HG03139 (cell line): ENCODE measurements around the gene GPRC5C.
"Not testable (repeated sequence)": the region's sequence is repeated elsewhere in the genome, so short reads cannot be mapped to it uniquely, and the experiment has no call there.

Experiments used
- ATAC-seq: cut with Tn5 transposase; IDR thresholded peaks from one replicate; pipeline ENCODE4 v1.9.1; 2021; ENCODE audit not compliant: unreplicated experiment

Gene GPRC5C

GRCh38 chr17:74404789-74405188, 27.1 kb upstream of the GPRC5C start:
- ATAC-seq, result no peak

- not testable (repeated sequence) for ATAC-seq
Observed at GRCh38 chr17:74405311-74405710, 26.6 kb upstream of the GPRC5C start.

GRCh38 chr17:74407384-74407783, 24.5 kb upstream of the GPRC5C start:
- no peak for ATAC-seq

GRCh38 chr17:74408262-74408661, 23.6 kb upstream of the GPRC5C start:
- no peak for ATAC-seq

GRCh38 chr17:74408815-74409214, 23.1 kb upstream of the GPRC5C start:
- ATAC-seq, result no peak

- no peak for ATAC-seq
Observed at GRCh38 chr17:74410001-74410443, 21.9 kb upstream of the GPRC5C start.

GRCh38 chr17:74412581-74412980, 19.3 kb upstream of the GPRC5C start:
- ATAC-seq, result no peak

- no peak for ATAC-seq
Observed at GRCh38 chr17:74413491-74413890, 18.4 kb upstream of the GPRC5C start.

- no peak for ATAC-seq
Observed at GRCh38 chr17:74414510-74414909, 17.4 kb upstream of the GPRC5C start.

- ATAC-seq, result no peak
Observed at GRCh38 chr17:74415608-74416396, 16.1 kb upstream of the GPRC5C start.

GRCh38 chr17:74417178-74418045, 14.5 kb upstream of the GPRC5C start:
- ATAC-seq, result peak; percentile 66

GRCh38 chr17:74419928-74420411, 11.9 kb upstream of the GPRC5C start:
- no peak for ATAC-seq

- no peak for ATAC-seq
Observed at GRCh38 chr17:74424117-74424516, 7.8 kb upstream of the GPRC5C start.

- ATAC-seq, result no peak
Observed at GRCh38 chr17:74424657-74425056, 7.2 kb upstream of the GPRC5C start.

GRCh38 chr17:74426551-74427047, 5.3 kb upstream of the GPRC5C start:
- ATAC-seq, result no peak

- no peak for ATAC-seq
Observed at GRCh38 chr17:74427048-74427762, 4.7 kb upstream of the GPRC5C start.

- no peak for ATAC-seq
Observed at GRCh38 chr17:74427763-74428153, 4.1 kb upstream of the GPRC5C start.

- peak; percentile 3 for ATAC-seq
Observed at GRCh38 chr17:74429604-74430384, 2.1 kb upstream of the GPRC5C start.

- peak; percentile 16 for ATAC-seq
Observed at GRCh38 chr17:74430385-74430705, 1.5 kb upstream of the GPRC5C start.
